ENCODE results near the gene PRSS33. TPM values are rescaled to one million over a fixed set of nuclear protein-coding genes. Genes with fewer than 3 reads are reported as not detected.

Gene PRSS33
- total RNA-seq, 4 donors from 2014 or later: not detected

GRCh38 chr16:2756288-2757015 is 30.9 kb downstream of the PRSS33 start:
- H3K4me3 ChIP-seq: no peak overlapping the region
- 88 to 89% methylated on average over 12 to 30 of the region's 30 CpGs for WGBS, 2 donors (ENCODE audit: low coverage in 1 of 2)
- in situ Hi-C loops (cut with MboI; ENCODE audit: low pct_ligation_motif_present in 1 of 4, low pct_unique_long_range_greater_than_20kb in 1 of 4, low sequenced_read_pairs in 3 of 4): no loop called here
- H3K4me1 ChIP-seq: peaks cover 29 to 70% (median 38%) of the 10 kb centered on the region in 4 donors
- TF ChIP-seq POLR2A (IDR thresholded peaks at IDR 0.05) (no peak), EP300 (IDR thresholded peaks at IDR 0.05; ENCODE audit: low read depth) (no peak), POLR2AphosphoS5 (IDR thresholded peaks at IDR 0.05) (no peak)
- TF ChIP-seq, protein P1, sequence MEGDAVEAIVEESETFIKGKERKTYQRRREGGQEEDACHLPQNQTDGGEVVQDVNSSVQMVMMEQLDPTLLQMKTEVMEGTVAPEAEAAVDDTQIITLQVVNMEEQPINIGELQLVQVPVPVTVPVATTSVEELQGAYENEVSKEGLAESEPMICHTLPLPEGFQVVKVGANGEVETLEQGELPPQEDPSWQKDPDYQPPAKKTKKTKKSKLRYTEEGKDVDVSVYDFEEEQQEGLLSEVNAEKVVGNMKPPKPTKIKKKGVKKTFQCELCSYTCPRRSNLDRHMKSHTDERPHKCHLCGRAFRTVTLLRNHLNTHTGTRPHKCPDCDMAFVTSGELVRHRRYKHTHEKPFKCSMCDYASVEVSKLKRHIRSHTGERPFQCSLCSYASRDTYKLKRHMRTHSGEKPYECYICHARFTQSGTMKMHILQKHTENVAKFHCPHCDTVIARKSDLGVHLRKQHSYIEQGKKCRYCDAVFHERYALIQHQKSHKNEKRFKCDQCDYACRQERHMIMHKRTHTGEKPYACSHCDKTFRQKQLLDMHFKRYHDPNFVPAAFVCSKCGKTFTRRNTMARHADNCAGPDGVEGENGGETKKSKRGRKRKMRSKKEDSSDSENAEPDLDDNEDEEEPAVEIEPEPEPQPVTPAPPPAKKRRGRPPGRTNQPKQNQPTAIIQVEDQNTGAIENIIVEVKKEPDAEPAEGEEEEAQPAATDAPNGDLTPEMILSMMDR (IDR thresholded peaks at IDR 0.05): no peak
- H3K36me3 ChIP-seq: peaks cover 2 to 43% (median 25%) of the 10 kb centered on the region in 4 donors
- no peaks in the 10 kb centered on the region for H3K27me3 ChIP-seq
- DNase-seq: no peak
- H3K9me3 ChIP-seq: no peaks in the 10 kb centered on the region
- H3K27ac ChIP-seq: no peak overlapping the region
- intact Hi-C loops (cut with DNase I; ENCODE audit: low total_unique reads): no loop called here

DNA sequence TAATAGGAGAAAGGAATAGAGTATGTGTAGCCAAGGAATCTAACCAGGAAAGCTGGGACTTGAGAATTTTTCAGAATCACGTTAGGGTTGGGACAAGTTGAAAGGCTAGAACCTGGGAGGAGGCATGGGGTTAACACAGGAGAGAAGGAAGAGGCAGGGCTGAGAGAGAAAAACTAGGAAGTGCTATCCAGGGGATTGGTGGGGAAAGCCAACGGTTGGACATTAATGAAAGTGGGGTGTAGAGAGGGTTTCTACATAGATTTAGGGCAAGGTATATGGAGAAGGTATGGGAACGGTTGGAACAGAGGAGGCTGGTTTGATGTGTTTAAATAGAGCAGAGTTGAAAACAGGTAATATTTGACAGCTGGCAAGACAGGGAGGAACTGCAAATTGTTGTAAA is 32.2 kb downstream of the PRSS33 start:
- no peak for DNase-seq
- 20 to 21% methylated on average over 3 of the region's 3 CpGs for WGBS, 2 donors (ENCODE audit: low coverage in 1 of 2)
- Histone ChIP-seq H3K9me3 (no peaks in the 10 kb centered on the region), H3K4me3 (peak overlapping the region in 3 of 4 donors; percentile 4 to 94 (median 83)), H3K27ac (peak overlapping the region in 2 of 4 donors; percentile 27 to 100), H3K27me3 (no peaks in the 10 kb centered on the region), H3K4me1 (peaks cover 31 to 62% (median 38%) of the 10 kb centered on the region in 4 donors), H3K36me3 (peaks cover 2 to 32% (median 18%) of the 10 kb centered on the region in 4 donors)
- intact Hi-C loops (cut with DNase I; ENCODE audit: low total_unique reads) (no loop called here), in situ Hi-C loops (cut with MboI; ENCODE audit: low pct_ligation_motif_present in 1 of 4, low pct_unique_long_range_greater_than_20kb in 1 of 4, low sequenced_read_pairs in 3 of 4) (no loop called here)
- TF ChIP-seq EP300 (IDR thresholded peaks at IDR 0.05; ENCODE audit: low read depth) (no peak), POLR2A (IDR thresholded peaks at IDR 0.05) (no peak)
- TF ChIP-seq, protein P1 (IDR thresholded peaks at IDR 0.05): no peak

DNA sequence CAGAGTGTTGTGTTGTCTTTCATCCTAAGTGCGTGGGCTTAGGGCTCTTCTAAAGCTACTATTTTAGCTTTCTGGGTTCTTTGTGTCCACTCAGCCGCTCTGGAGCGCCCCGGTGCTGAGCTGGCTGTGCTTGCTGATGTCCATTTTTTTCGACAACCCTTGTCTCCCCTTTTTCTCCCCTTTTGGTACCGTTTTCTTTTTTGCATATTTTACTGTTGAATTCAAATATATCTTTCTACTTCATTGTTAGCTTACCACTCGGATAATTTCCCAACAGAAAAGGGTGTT is 33.7 kb downstream of the PRSS33 start:
- peak overlapping the region; percentile 75 to 94 (median 86) for H3K4me3 ChIP-seq
- in situ Hi-C loops (cut with MboI; ENCODE audit: low pct_ligation_motif_present in 1 of 4, low pct_unique_long_range_greater_than_20kb in 1 of 4, low sequenced_read_pairs in 3 of 4): no loop called here
- DNase-seq: no peak
- peak overlapping the region; percentile 98 to 100 (median 99) for H3K27ac ChIP-seq
- peaks cover 0 to 17% (median 8%) of the 10 kb centered on the region in 4 donors for H3K36me3 ChIP-seq
- peaks cover 31 to 47% (median 38%) of the 10 kb centered on the region in 4 donors for H3K4me1 ChIP-seq
- intact Hi-C loops (cut with DNase I; ENCODE audit: low total_unique reads): no loop called here
- no peak for TF ChIP-seq POLR2A (IDR thresholded peaks at IDR 0.05)
- no peak for TF ChIP-seq POLR2AphosphoS5 (IDR thresholded peaks at IDR 0.05)
- TF ChIP-seq, protein P1 (IDR thresholded peaks at IDR 0.05): no peak
- TF ChIP-seq EP300 (IDR thresholded peaks at IDR 0.05; ENCODE audit: low read depth): no peak
- 0 to 1% methylated on average over 3 to 7 of the region's 7 CpGs for WGBS, 2 donors (ENCODE audit: low coverage in 1 of 2)
- H3K9me3 ChIP-seq: no peaks in the 10 kb centered on the region
- H3K27me3 ChIP-seq: no peaks in the 10 kb centered on the region

GRCh38 chr16:2752850-2753732 is 34.3 kb downstream of the PRSS33 start:
- in situ Hi-C loops (cut with MboI; ENCODE audit: low pct_ligation_motif_present in 1 of 4, low pct_unique_long_range_greater_than_20kb in 1 of 4, low sequenced_read_pairs in 3 of 4): no loop called here
- H3K27ac ChIP-seq: peak overlapping the region; percentile 98 to 100 (median 99)
- H3K36me3 ChIP-seq: peaks cover 0 to 11% (median 5%) of the 10 kb centered on the region in 4 donors
- peaks cover 31 to 47% (median 38%) of the 10 kb centered on the region in 4 donors for H3K4me1 ChIP-seq
- no peak for TF ChIP-seq POLR2AphosphoS5 (IDR thresholded peaks at IDR 0.05)
- no peaks in the 10 kb centered on the region for H3K27me3 ChIP-seq
- intact Hi-C loops (cut with DNase I; ENCODE audit: low total_unique reads): no loop called here
- H3K4me3 ChIP-seq: peak overlapping the region; percentile 75 to 94 (median 86)
- WGBS, 2 donors (ENCODE audit: low coverage in 1 of 2): 0 to 1% methylated on average over 14 to 45 of the region's 82 CpGs
- peak; percentile 87 for DNase-seq
- H3K9me3 ChIP-seq: no peaks in the 10 kb centered on the region
